K562 (cell line): ENCODE data around the gene KIF23. TPM values are rescaled to one million over a fixed set of nuclear protein-coding genes. Genes with fewer than 3 reads are reported as not detected.

Source experiments
- CHD1 ChIP-seq: fragments of 200-600 bp; sonication (generic); IDR thresholded peaks from one replicate; pipeline ENCODE4 v1.6.1; 2012; ENCODE audit warnings: mild to moderate bottlenecking, moderate library complexity, low read length, inconsistent platforms
- CHD2 ChIP-seq: IDR thresholded peaks from 2 replicates; pipeline ENCODE4 v1.6.1; 2011; ENCODE audit warnings: low read depth, low read length
- CTBP1 ChIP-seq: fragments of 450-650 bp; IDR thresholded peaks from 2 replicates; pipeline ENCODE4 v1.6.1; 2016; ENCODE audit warnings: borderline replicate concordance
- ETV6 ChIP-seq, 3 experiments: fragments of 150-350 bp in 1 of 3; sonication (generic) in 1 of 3; formaldehyde crosslinking in 1 of 3; IDR thresholded peaks; 2 replicates each; pipeline versions ENCODE4 v1.6.1 to v1.8.0; 2014 to 2022; ENCODE audit warnings: borderline replicate concordance in 2 of 3, low read depth in 2 of 3, antibody characterized with exemption in 1 of 3, low read length in 1 of 3, mild to moderate bottlenecking in 1 of 3, missing genetic modification reagents in 1 of 3
- FOXJ3 ChIP-seq: sonication (generic); formaldehyde crosslinking; IDR thresholded peaks from 2 replicates; pipeline ENCODE4 v1.4.0; 2020; ENCODE audit warnings: mild to moderate bottlenecking, missing genetic modification reagents
- FOXK1 ChIP-seq: sonication (generic); formaldehyde crosslinking; IDR thresholded peaks from 2 replicates; pipeline ENCODE4 v1.8.0; 2022; ENCODE audit warnings: missing genetic modification reagents, mild to moderate bottlenecking, borderline replicate concordance
- HDAC8 ChIP-seq: fragments of 450-650 bp; IDR thresholded peaks from 2 replicates; pipeline ENCODE4 v1.6.1; 2016; ENCODE audit warnings: mild to moderate bottlenecking, missing genetic modification characterization, moderate library complexity, missing compliant biosample characterization
- IRF2 ChIP-seq: sonication (generic); formaldehyde crosslinking; IDR thresholded peaks from 2 replicates; pipeline ENCODE4 v1.8.1; 2022; ENCODE audit warnings: mild to moderate bottlenecking, missing genetic modification reagents
- MCM3 ChIP-seq: fragments of 450-650 bp; IDR thresholded peaks from 2 replicates; pipeline ENCODE4 v1.6.1; 2016
- POLR2H ChIP-seq: IDR thresholded peaks from 2 replicates; pipeline ENCODE4 v1.6.1; 2016; ENCODE audit warnings: missing genetic modification characterization, low read depth, mild to moderate bottlenecking, control low read depth, missing compliant biosample characterization, moderate library complexity
- RBM17 ChIP-seq: fragments of 200-400 bp; formaldehyde crosslinking; IDR thresholded peaks from 2 replicates; pipeline ENCODE4 v1.6.1; 2017; ENCODE audit warnings: low read depth, mild to moderate bottlenecking, low read length, borderline replicate concordance
- SAP30 ChIP-seq: fragments of 200-600 bp; sonication (generic); IDR thresholded peaks from 2 replicates; pipeline ENCODE4 v1.6.1; 2012; ENCODE audit warnings: borderline replicate concordance, low read depth, mild to moderate bottlenecking, moderate library complexity, low read length, control low read depth, inconsistent platforms; ENCODE audit not compliant: insufficient read depth, poor library complexity, severe bottlenecking
- SMAD3 ChIP-seq: fragments of 450-650 bp; formaldehyde crosslinking; conservative IDR thresholded peaks from 2 replicates; pipeline ENCODE4 v1.4.0; 2020; ENCODE audit warnings: mild to moderate bottlenecking
- SRSF1 ChIP-seq: fragments of 200-400 bp; formaldehyde crosslinking; IDR thresholded peaks from 2 replicates; pipeline ENCODE4 v1.6.1; 2017; ENCODE audit warnings: mild to moderate bottlenecking, low read depth, low read length, moderate library complexity
- STAT5B ChIP-seq: fragments of 250-450 bp; sonication (Bioruptor Pico); IDR thresholded peaks from 2 replicates; pipeline ENCODE4 v1.8.0; 2021; ENCODE audit warnings: mild to moderate bottlenecking, inconsistent platforms
- TBL1XR1 ChIP-seq, 2 experiments: IDR thresholded peaks; 2 replicates each; pipeline ENCODE4 v1.6.1; 2012; ENCODE audit warnings: improper control_type of control experiment in 2 of 2, low read length in 2 of 2, mild to moderate bottlenecking in 1 of 2
- U2AF1 ChIP-seq: fragments of 200-400 bp; formaldehyde crosslinking; optimal IDR thresholded peaks from 2 replicates; pipeline ENCODE3; 2017; ENCODE audit warnings: mild to moderate bottlenecking, low read depth, low read length, moderate library complexity
- ZBTB8A ChIP-seq: fragments of 450-650 bp; IDR thresholded peaks from 2 replicates; pipeline ENCODE4 v1.6.1; 2018; ENCODE audit warnings: mild to moderate bottlenecking, moderate library complexity; ENCODE audit not compliant: partially characterized antibody
- ZNF140 ChIP-seq: fragments of 250-450 bp; sonication (Bioruptor Pico); IDR thresholded peaks from 2 replicates; pipeline ENCODE4 v1.8.0; 2021; ENCODE audit warnings: moderate library complexity, mild to moderate bottlenecking, inconsistent platforms
- ZNF23 ChIP-seq: fragments of 250-450 bp; sonication (Bioruptor Pico); IDR thresholded peaks from 2 replicates; pipeline ENCODE4 v1.4.0; 2020; ENCODE audit warnings: mild to moderate bottlenecking
- ZNF274 ChIP-seq: IDR thresholded peaks from 2 replicates; pipeline ENCODE4 v1.6.1; 2011; ENCODE audit warnings: low read depth, mild to moderate bottlenecking, low read length, moderate library complexity, borderline replicate concordance
- ZNF311 ChIP-seq: fragments of 250-450 bp; sonication (Bioruptor Pico); IDR thresholded peaks from 2 replicates; pipeline ENCODE4 v1.4.0; 2020; ENCODE audit warnings: mild to moderate bottlenecking, moderate library complexity
- ZNF431 ChIP-seq: sonication (generic); formaldehyde crosslinking; IDR thresholded peaks from 2 replicates; pipeline ENCODE4 v1.8.0; 2022; ENCODE audit warnings: mild to moderate bottlenecking, missing genetic modification reagents
- ZNF76 ChIP-seq: fragments of 250-450 bp; sonication (Bioruptor Pico); IDR thresholded peaks from 2 replicates; pipeline ENCODE4 v1.4.0; 2020; ENCODE audit warnings: mild to moderate bottlenecking, moderate library complexity, borderline replicate concordance
- ZSCAN29 ChIP-seq: fragments of 450-650 bp; IDR thresholded peaks from 2 replicates; pipeline ENCODE4 v1.6.1; 2017
- polyA plus RNA-seq, 8 experiments: library from polyadenylated mRNA; depleted of rRNA in 4 of 8; stranded (reverse) in 5 of 8; unstranded in 3 of 8; fragments of >200 nt; fragmentation: Nextera tagmentation in 2 of 8; fragmentation: Illumina TruSeq in 1 of 8; extraction: Ambion mirVana in 2 of 8; extraction: Trizol in 1 of 8; gene quantifications; 2 replicates each; pipeline versions ENCODE4 v1.2.1 to v1.2.3, GENCODE V29; 2011 to 2014; ENCODE audit warnings: inconsistent platforms in 1 of 8, missing spikeins in 1 of 8
- total RNA-seq, 7 experiments: library from RNA; depleted of rRNA in 6 of 7; stranded (reverse); fragments of >200 nt in 6 of 7; fragmentation: Illumina TruSeq in 2 of 7; extraction: Trizol in 2 of 7; gene quantifications; 2 replicates each; pipeline versions ENCODE4 v1.2.1 to v1.2.3, GENCODE V29; 2011 to 2021; ENCODE audit warnings: low replicate concordance in 1 of 7
- TF ChIP-seq, protein P1 (sequence below), 2 experiments: fragments of 450-650 bp; conservative IDR thresholded peaks; 2 replicates each; pipeline ENCODE4 v1.6.1; 2017; ENCODE audit warnings: mild to moderate bottlenecking in 2 of 2, moderate library complexity in 2 of 2
- TF ChIP-seq, protein P2 (sequence below): fragments of 450-650 bp; formaldehyde crosslinking; IDR thresholded peaks from 2 replicates; pipeline ENCODE4 v1.4.0; 2020; ENCODE audit warnings: mild to moderate bottlenecking, moderate library complexity

Gene KIF23
- total and polyA plus RNA-seq, 9 of the 15 experiments (the other 6 are each of a cell fraction or from before 2014, with no cell fraction given), result 29.4 to 58.2 (median 41.9) TPM

DNA sequence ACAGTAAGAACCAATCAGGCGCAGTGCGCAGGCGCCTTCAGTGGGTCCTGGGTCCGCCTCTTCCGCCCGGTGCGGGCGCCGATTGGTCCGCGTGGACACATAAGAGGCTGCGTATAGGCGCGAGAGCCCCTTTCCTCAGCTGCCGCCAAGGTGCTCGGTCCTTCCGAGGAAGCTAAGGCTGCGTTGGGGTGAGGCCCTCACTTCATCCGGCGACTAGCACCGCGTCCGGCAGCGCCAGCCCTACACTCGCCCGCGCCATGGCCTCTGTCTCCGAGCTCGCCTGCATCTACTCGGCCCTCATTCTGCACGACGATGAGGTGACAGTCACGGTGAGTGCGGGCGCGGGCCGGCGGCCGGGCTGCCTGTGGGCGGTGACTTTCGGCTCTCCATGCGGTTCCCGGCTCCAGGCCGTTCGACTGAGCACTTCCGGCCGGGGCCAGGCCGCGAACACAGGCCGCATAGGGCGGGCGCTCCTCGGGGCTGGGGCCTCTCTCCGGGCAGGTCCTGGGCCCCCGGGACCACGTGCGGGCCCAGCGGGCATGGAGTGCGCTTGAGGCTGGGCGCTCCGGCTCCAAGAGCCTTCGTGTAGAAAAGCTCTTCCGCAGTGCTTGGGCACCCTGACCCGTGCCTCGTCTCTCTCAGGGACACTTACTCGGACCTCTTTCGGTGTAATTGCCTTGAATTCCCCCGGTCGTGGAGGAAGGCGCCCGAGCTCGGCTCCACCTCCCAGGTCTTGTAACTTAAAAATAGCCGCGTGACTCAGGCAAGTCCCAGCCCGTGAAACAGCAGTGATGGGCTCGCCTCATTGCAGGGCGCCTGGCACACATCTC is 38.8 kb downstream of the KIF23 start, which contains the start of gene RPLP1 (continued):
- TF ChIP-seq, protein P1, sequence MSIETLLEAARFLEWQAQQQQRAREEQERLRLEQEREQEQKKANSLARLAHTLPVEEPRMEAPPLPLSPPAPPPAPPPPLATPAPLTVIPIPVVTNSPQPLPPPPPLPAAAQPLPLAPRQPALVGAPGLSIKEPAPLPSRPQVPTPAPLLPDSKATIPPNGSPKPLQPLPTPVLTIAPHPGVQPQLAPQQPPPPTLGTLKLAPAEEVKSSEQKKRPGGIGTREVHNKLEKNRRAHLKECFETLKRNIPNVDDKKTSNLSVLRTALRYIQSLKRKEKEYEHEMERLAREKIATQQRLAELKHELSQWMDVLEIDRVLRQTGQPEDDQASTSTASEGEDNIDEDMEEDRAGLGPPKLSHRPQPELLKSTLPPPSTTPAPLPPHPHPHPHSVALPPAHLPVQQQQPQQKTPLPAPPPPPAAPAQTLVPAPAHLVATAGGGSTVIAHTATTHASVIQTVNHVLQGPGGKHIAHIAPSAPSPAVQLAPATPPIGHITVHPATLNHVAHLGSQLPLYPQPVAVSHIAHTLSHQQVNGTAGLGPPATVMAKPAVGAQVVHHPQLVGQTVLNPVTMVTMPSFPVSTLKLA (conservative IDR thresholded peaks at IDR 0.05), result peak; percentile 89 to 95
- TF ChIP-seq SMAD3 (CRISPR knock-in tag) (no peak), SAP30 (peak; percentile 84), CHD1 (no peak), IRF2 (0 out of 2 replicates have a peak, but pooled peaks have one; percentile 63), ZNF23 (CRISPR knock-in tag) (no peak), ZNF76 (no peak; the same call in 1 of the 2 replicates), MCM3 (no peak), POLR2H (tag) (peak; percentile 98), U2AF1 (peak; percentile 86), FOXJ3 (CRISPR knock-in tag) (no peak), CHD2 (no peak), ZSCAN29 (no peak), HDAC8 (tag) (no peak), TBL1XR1 (IDR thresholded peaks at IDR 0.05; ENCODE audit: low read length in 2 of 2) (no peak), ETV6 (IDR thresholded peaks at IDR 0.05; ENCODE audit: borderline replicate concordance in 1 of 2, low read depth in 2 of 2, low read length in 1 of 2) (no peak), ETV6 (CRISPR knock-in tag; IDR thresholded peaks at IDR 0.05; ENCODE audit: borderline replicate concordance) (peak; percentile 25; the same call in 1 of the 2 replicates), ZNF311 (CRISPR knock-in tag) (no peak), RBM17 (no peak), ZNF140 (CRISPR knock-in tag) (no peak), ZNF274 (0 out of 2 replicates have a peak, but pooled peaks have one; percentile 18), CTBP1 (no peak), ZBTB8A (no peak), ZNF431 (CRISPR knock-in tag) (no peak), STAT5B (CRISPR knock-in tag) (no peak), SRSF1 (no peak), FOXK1 (CRISPR knock-in tag) (peak; percentile 94; the same call in 1 of the 2 replicates)
- TF ChIP-seq, protein P2, sequence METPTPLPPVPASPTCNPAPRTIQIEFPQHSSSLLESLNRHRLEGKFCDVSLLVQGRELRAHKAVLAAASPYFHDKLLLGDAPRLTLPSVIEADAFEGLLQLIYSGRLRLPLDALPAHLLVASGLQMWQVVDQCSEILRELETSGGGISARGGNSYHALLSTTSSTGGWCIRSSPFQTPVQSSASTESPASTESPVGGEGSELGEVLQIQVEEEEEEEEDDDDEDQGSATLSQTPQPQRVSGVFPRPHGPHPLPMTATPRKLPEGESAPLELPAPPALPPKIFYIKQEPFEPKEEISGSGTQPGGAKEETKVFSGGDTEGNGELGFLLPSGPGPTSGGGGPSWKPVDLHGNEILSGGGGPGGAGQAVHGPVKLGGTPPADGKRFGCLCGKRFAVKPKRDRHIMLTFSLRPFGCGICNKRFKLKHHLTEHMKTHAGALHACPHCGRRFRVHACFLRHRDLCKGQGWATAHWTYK (CRISPR knock-in tag), result peak; percentile 48; the same call in 1 of the 2 replicates
